K562 (cell line): Measurements from ENCODE around the gene EID2. TPM values are rescaled to one million over a fixed set of nuclear protein-coding genes. Genes with fewer than 3 reads are reported as not detected.

Experiments used
- CEBPG ChIP-seq, 3 experiments: fragments of 200-800 bp in 1 of 3; sonication (Bioruptor generic) in 1 of 3; sonication (generic) in 1 of 3; formaldehyde crosslinking in 1 of 3; IDR thresholded peaks in 2 of 3; conservative IDR thresholded peaks in 1 of 3; 2 replicates each; pipeline versions ENCODE4 v1.6.1 to v1.8.0; 2016 to 2022; ENCODE audit warnings: missing compliant biosample characterization in 2 of 3, missing genetic modification characterization in 2 of 3, mild to moderate bottlenecking in 1 of 3, missing genetic modification reagents in 1 of 3
- CREBBP ChIP-seq: IDR thresholded peaks from one replicate; pipeline ENCODE4 v1.6.1; 2012; ENCODE audit warnings: low read depth, mild to moderate bottlenecking, control low read depth, inconsistent platforms, low read length
- HDAC1 ChIP-seq, 2 experiments: fragments of 450-650 bp; IDR thresholded peaks; 2 replicates each; pipeline ENCODE4 v1.6.1; 2016 to 2017; ENCODE audit warnings: inconsistent platforms in 1 of 2, mild to moderate bottlenecking in 1 of 2, moderate library complexity in 1 of 2
- ILF3 ChIP-seq: fragments of 450-650 bp; IDR thresholded peaks from 2 replicates; pipeline ENCODE4 v1.6.1; 2018; ENCODE audit warnings: antibody characterized with exemption, mild to moderate bottlenecking, moderate library complexity, borderline replicate concordance
- NFE2L1 ChIP-seq: fragments of 450-650 bp; IDR thresholded peaks from 2 replicates; pipeline ENCODE4 v1.6.1; 2016; ENCODE audit warnings: missing genetic modification characterization, low read depth, mild to moderate bottlenecking, missing compliant biosample characterization, moderate library complexity, borderline replicate concordance
- NFRKB ChIP-seq: fragments of 450-650 bp; IDR thresholded peaks from 2 replicates; pipeline ENCODE4 v1.6.1; 2016; ENCODE audit warnings: low read depth
- NRF1 ChIP-seq, 2 experiments: fragments of 450-650 bp; IDR thresholded peaks in 1 of 2; conservative IDR thresholded peaks in 1 of 2; 2 replicates each; pipeline ENCODE4 v1.6.1; 2014; ENCODE audit warnings: mild to moderate bottlenecking in 2 of 2
- SAP30 ChIP-seq: fragments of 200-600 bp; sonication (generic); IDR thresholded peaks from 2 replicates; pipeline ENCODE4 v1.6.1; 2012; ENCODE audit warnings: borderline replicate concordance, low read depth, mild to moderate bottlenecking, moderate library complexity, low read length, control low read depth, inconsistent platforms; ENCODE audit not compliant: insufficient read depth, poor library complexity, severe bottlenecking
- ZBTB40 ChIP-seq, 2 experiments: fragments of 450-650 bp in 1 of 2; sonication (generic) in 1 of 2; formaldehyde crosslinking in 1 of 2; IDR thresholded peaks; 2 replicates each; pipeline versions ENCODE4 v1.7.1 to v1.9.0; 2016 to 2022; ENCODE audit warnings: inconsistent platforms in 1 of 2, mild to moderate bottlenecking in 1 of 2, missing genetic modification reagents in 1 of 2
- ZMIZ1 ChIP-seq, 2 experiments: fragments of 150-350 bp in 1 of 2; IDR thresholded peaks; 2 replicates each; pipeline ENCODE4 v1.6.1; 2012 to 2016; ENCODE audit warnings: low read depth in 2 of 2, low read length in 2 of 2, mild to moderate bottlenecking in 1 of 2, moderate library complexity in 1 of 2
- ZSCAN29 ChIP-seq: fragments of 450-650 bp; IDR thresholded peaks from 2 replicates; pipeline ENCODE4 v1.6.1; 2017
- ZZZ3 ChIP-seq: fragments of 450-650 bp; IDR thresholded peaks from 2 replicates; pipeline ENCODE4 v1.6.1; 2016; ENCODE audit warnings: antibody characterized with exemption, mild to moderate bottlenecking, moderate library complexity
- polyA plus RNA-seq, 8 experiments: library from polyadenylated mRNA; depleted of rRNA in 4 of 8; stranded (reverse) in 5 of 8; unstranded in 3 of 8; fragments of >200 nt; fragmentation: Nextera tagmentation in 2 of 8; fragmentation: Illumina TruSeq in 1 of 8; extraction: Ambion mirVana in 2 of 8; extraction: Trizol in 1 of 8; gene quantifications; 2 replicates each; pipeline versions ENCODE4 v1.2.1 to v1.2.3, GENCODE V29; 2011 to 2014; ENCODE audit warnings: inconsistent platforms in 1 of 8, missing spikeins in 1 of 8
- total RNA-seq, 7 experiments: library from RNA; depleted of rRNA in 6 of 7; stranded (reverse); fragments of >200 nt in 6 of 7; fragmentation: Illumina TruSeq in 2 of 7; extraction: Trizol in 2 of 7; gene quantifications; 2 replicates each; pipeline versions ENCODE4 v1.2.1 to v1.2.3, GENCODE V29; 2011 to 2021; ENCODE audit warnings: low replicate concordance in 1 of 7

Gene EID2
- total and polyA plus RNA-seq, 9 of the 15 experiments (the other 6 are each of a cell fraction or from before 2014, with no cell fraction given): 2.5 to 18.5 (median 11.3) TPM

- TF ChIP-seq CEBPG (CRISPR knock-in tag; IDR thresholded peaks at IDR 0.05) (peak; percentile 51; the same call in 1 of the 2 replicates), CEBPG (tag; conservative IDR thresholded peaks at IDR 0.05 in 1 of 2, IDR thresholded peaks at IDR 0.05 in 1 of 2) (no peak; a peak in 1 of 4 replicates), NFRKB (no peak), HDAC1 (IDR thresholded peaks at IDR 0.05) (peak in 1 of 2 experiments; percentile 72; a peak in 1 of 4 replicates), NFE2L1 (tag) (no peak), CREBBP (no peak), ZZZ3 (no peak), SAP30 (peak; percentile 72), NRF1 (conservative IDR thresholded peaks at IDR 0.05 in 1 of 2, IDR thresholded peaks at IDR 0.05 in 1 of 2) (peak; percentile 100), ZSCAN29 (no peak), ILF3 (no peak), ZMIZ1 (IDR thresholded peaks at IDR 0.05; ENCODE audit: low read depth in 2 of 2, low read length in 2 of 2) (no peak), ZBTB40 (IDR thresholded peaks at IDR 0.05) (0 out of 2 replicates have a peak, but pooled peaks have one; percentile 16), ZBTB40 (CRISPR knock-in tag; IDR thresholded peaks at IDR 0.05) (no peak)
These were observed 7.5 kb downstream of the EID2 start, which contains the start of gene EID2B (continued) for GRCh38 chr19:39532233-39533002.
